ENCODE measurements around the gene KRTAP4-6. TPM values are rescaled to one million over a fixed set of nuclear protein-coding genes. Genes with fewer than 3 reads are reported as not detected.

KRTAP4-6 gene
- total and polyA plus RNA-seq, 2 of the 8 experiments (the other 6 are each of a cell fraction or from before 2014, with no cell fraction given), result not detected

DNA sequence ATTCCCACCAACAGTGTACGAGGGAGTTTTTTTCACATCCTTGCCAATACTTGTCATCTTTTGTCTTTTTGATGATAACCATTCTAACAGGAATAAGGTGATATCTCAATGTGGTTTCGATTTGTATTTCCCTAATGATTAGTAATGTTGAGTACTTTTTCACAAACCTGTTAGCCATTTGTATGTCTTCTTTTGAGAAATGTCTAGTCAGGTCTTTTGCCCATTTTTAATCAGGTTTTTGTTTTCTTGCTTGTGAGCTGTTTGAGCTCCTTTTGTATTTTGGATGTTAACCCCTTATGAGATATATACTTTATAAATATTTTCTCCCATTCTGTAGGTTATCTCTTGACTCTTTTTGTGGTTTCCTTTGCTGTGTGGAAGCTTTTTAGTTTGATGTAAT lies 11.2 kb upstream of the KRTAP4-6 start:
- no peak overlapping the region for H2BK5ac ChIP-seq (ENCODE audit: low read depth, low read length)
- no peaks in the 10 kb centered on the region for H3K36me3 ChIP-seq (ENCODE audit: control insufficient read depth in 2 of 4, insufficient read depth in 4 of 4, low read length in 3 of 4)
- no peak for TF ChIP-seq KDM1A (IDR thresholded peaks at IDR 0.05; ENCODE audit: borderline replicate concordance, low read length)
- no peak for TF ChIP-seq TEAD4 (IDR thresholded peaks at IDR 0.05; ENCODE audit: low read depth, low read length)
- TF ChIP-seq CHD2 (IDR thresholded peaks at IDR 0.05; ENCODE audit: low read length), result no peak
- no peak overlapping the region for H2AFZ ChIP-seq (ENCODE audit: low read length)
- CTCF ChIA-PET (ENCODE audit: partially characterized antibody), result no interaction called here
- H4K5ac ChIP-seq (ENCODE audit: insufficient read length, low read depth, low read length), result no peak overlapping the region
- H2BK12ac ChIP-seq (ENCODE audit: low read depth, low read length), result no peak overlapping the region
- no peak overlapping the region for H4K91ac ChIP-seq (replicated peaks; ENCODE audit: insufficient read length, low read length)
- no peaks in the 10 kb centered on the region for H3K27me3 ChIP-seq (replicated peaks in 1 of 4; ENCODE audit: control insufficient read depth in 3 of 4, extremely low read depth in 1 of 4, insufficient read depth in 3 of 4, low read length in 3 of 4)
- DNase-seq (ENCODE audit: low read depth in 1 of 2, low spot score in 2 of 2) (no peak), FAIRE-seq (peak; percentile 7)
- no peak overlapping the region for H3K4ac ChIP-seq (replicated peaks; ENCODE audit: insufficient read length, low read depth, low read length)
- H3K4me3 ChIP-seq (ENCODE audit: extremely low read depth in 1 of 4, insufficient read depth in 2 of 4, low read depth in 3 of 4, low read length in 4 of 4), result no peak overlapping the region
- no peak overlapping the region for H3K56ac ChIP-seq (replicated peaks; ENCODE audit: insufficient read length, low read depth, low read length)
- H3K4me2 ChIP-seq (ENCODE audit: insufficient read depth in 1 of 2, low read depth in 2 of 2, low read length in 2 of 2), result no peak overlapping the region
- no peak overlapping the region for H4K8ac ChIP-seq (ENCODE audit: extremely low read depth, insufficient read depth, low read length)
- no peaks in the 10 kb centered on the region for H4K20me1 ChIP-seq (replicated peaks in 1 of 2; ENCODE audit: control insufficient read depth in 1 of 2, insufficient read depth in 2 of 2, low read length in 2 of 2)
- no peaks in the 10 kb centered on the region for H3K79me1 ChIP-seq (ENCODE audit: low read depth, low read length)
- H3K79me2 ChIP-seq (ENCODE audit: control insufficient read depth in 1 of 2, insufficient read depth in 2 of 2, low read length in 2 of 2), result no peaks in the 10 kb centered on the region
- no peak overlapping the region for H3K18ac ChIP-seq (ENCODE audit: extremely low read depth, low read length)
- no peak overlapping the region for H3K27ac ChIP-seq (ENCODE audit: low read depth, low read length)
- no peak overlapping the region for H2BK120ac ChIP-seq (replicated peaks; ENCODE audit: low read depth, low read length)
- H3K23ac ChIP-seq (ENCODE audit: insufficient read length), result no peak overlapping the region
- no peak overlapping the region for H2BK15ac ChIP-seq (ENCODE audit: low read length)
- no peak overlapping the region for H3K9ac ChIP-seq (replicated peaks in 1 of 4; ENCODE audit: extremely low read depth in 1 of 4, low read depth in 3 of 4, low read length in 3 of 4)
- no peak overlapping the region for H2BK20ac ChIP-seq (ENCODE audit: low read length)
- H2AK5ac ChIP-seq (ENCODE audit: low read depth, low read length), result no peak overlapping the region
- peaks cover 2% of the 10 kb centered on the region; the same call in 1 of the 2 replicates for H3K23me2 ChIP-seq (ENCODE audit: low read depth, low read length)
- 96% methylated on average over 2 of the region's 2 CpGs; no CpG with 5 or more reads in 1 of the 2 experiments for WGBS, 2 experiments (ENCODE audit: extremely low coverage in 1 of 2, insufficient coverage in 1 of 2, insufficient read length in 1 of 2, insufficient replicate concordance in 2 of 2, low coverage in 1 of 2, low lambda C conversion rate in 2 of 2, missing lambda C conversion rate in 1 of 2)
- H3K4me1 ChIP-seq (replicated peaks in 1 of 4; ENCODE audit: control insufficient read depth in 3 of 4, insufficient read depth in 4 of 4, low read length in 3 of 4), result no peaks in the 10 kb centered on the region
- no peaks in the 10 kb centered on the region for H3K9me3 ChIP-seq (ENCODE audit: insufficient read depth in 2 of 2, low read depth in 1 of 2, low read length in 1 of 2)
- H3K14ac ChIP-seq (ENCODE audit: insufficient read length), result no peak overlapping the region
- POLR2A ChIA-PET (ENCODE audit: partially characterized antibody), result no interaction called here

Data from H1 (cell line).